HG03469 (cell line): ENCODE measurements around the gene ACAN.

ENCODE experiments used
- ATAC-seq: cut with Tn5 transposase; IDR thresholded peaks from one replicate; pipeline ENCODE4 v1.9.1; 2021; ENCODE audit warnings: mild to moderate bottlenecking, moderate library complexity, moderate number of reproducible peaks; ENCODE audit not compliant: unreplicated experiment

Gene ACAN

DNA sequence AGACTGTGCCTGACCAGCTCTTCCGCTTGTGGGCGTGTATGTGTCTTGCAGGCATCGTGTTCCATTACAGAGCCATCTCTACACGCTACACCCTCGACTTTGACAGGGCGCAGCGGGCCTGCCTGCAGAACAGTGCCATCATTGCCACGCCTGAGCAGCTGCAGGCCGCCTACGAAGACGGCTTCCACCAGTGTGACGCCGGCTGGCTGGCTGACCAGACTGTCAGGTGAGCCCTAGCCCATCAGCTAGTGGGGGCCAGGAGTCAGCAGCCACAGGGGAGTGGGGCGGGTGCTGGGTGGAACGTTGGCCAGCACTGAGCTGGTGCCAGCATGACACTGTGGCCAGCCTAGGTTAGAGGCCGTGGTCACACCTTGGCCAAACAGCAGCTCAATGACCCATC lies 36.7 kb downstream of the ACAN start:
- ATAC-seq = no peak

DNA sequence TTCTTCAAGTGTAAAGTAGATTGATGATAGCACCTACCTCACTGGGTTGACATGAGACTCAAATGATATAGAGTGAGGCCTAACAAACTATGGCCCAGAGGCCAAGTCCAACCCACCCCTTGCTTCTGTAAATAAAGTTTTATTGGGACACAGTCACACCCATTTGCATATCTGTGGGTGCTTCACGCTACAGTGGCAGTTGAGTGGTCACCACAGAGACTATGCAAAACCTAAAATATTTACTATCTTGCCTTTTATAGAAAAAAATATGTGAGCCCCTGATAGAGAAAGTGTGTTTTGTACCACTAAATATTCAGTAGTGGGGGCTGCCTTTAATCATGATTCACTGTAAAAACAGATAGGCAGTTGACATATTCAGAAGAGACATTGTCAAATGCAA lies 38.0 kb downstream of the ACAN start:
- no peak for ATAC-seq

DNA sequence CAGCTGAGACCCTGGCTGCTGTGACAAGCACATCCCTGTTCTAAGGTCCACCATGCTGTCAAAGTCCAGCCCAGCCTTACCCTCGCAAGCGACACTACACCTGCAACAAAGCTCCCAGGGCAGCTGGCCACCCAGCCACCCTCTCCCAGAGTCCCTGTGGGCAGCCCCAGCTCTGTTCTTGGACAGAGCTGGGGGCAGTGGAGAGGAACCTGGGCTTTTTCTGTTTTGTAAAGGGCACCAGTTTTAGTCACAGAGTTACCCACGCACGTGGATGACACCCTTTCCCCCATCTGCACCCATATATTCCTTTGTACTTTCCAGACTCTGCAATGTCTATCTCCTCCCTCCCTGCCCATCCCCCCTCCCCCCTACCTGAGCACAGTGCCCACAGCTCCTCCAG lies 38.9 kb downstream of the ACAN start:
- no peak for ATAC-seq

DNA sequence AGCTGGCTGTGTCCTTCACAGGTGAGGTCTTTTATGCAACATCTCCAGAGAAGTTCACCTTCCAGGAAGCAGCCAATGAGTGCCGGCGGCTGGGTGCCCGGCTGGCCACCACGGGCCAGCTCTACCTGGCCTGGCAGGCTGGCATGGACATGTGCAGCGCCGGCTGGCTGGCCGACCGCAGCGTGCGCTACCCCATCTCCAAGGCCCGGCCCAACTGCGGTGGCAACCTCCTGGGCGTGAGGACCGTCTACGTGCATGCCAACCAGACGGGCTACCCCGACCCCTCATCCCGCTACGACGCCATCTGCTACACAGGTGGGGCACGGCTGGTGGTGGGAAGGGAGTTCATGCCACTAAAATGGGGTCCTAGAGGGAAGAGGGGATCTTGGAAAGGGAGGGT lies 40.1 kb downstream of the ACAN start:
- no peak for ATAC-seq

DNA sequence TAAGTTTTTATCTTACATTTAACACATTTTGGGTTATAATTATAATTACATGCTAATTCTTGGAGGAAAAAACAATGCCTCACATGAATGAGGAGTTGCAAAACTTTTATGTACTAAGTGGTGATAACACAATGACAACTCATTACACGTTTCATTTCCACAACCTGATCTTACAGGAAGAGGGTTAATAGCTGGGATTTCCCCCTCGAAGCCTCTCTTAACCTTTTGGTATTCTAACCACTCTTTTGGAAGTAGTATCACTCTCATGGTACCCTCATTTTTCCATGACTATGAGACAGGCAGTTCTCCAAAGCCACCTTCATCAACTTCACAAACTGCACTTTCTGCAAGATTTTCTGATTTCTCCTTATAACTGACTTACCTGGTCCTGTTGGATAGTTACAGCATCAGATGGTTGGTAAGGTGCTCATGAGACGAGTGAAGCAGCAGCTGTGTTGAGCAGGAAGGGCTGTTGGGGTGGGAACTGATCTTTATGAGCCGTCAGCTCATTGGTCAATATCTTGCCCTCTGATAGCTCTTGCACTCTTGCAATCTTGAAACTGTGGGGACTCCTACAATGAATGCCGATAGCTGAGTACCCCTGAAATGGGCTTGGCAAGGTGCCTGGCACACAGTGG lies 41.6 kb downstream of the ACAN start:
- no peak for ATAC-seq

DNA sequence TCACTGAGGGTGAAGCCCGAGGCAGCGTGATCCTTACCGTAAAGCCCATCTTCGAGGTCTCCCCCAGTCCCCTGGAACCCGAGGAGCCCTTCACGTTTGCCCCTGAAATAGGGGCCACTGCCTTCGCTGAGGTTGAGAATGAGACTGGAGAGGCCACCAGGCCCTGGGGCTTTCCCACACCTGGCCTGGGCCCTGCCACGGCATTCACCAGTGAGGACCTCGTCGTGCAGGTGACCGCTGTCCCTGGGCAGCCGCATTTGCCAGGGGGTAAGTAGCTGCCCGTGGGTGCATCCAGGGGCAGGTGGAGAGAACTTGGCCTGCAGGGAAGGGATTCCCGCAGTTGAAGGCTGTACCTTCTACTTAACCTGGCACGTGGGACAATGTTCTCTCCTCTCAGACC lies 42.4 kb downstream of the ACAN start:
- ATAC-seq = no peak

DNA sequence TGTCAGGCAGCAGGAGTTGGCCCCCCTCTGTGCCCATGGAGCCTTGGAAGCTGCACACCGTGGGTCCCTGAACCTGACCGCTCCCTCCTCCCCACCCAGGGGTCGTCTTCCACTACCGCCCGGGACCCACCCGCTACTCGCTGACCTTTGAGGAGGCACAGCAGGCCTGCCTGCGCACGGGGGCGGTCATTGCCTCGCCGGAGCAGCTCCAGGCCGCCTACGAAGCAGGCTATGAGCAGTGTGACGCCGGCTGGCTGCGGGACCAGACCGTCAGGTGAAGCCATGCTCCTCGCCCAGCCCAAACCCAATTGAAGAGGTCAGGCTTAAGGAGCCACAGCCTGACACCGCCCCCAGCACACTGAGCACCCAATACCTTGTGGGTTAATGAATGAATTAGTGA lies 43.9 kb downstream of the ACAN start:
- no peak for ATAC-seq

DNA sequence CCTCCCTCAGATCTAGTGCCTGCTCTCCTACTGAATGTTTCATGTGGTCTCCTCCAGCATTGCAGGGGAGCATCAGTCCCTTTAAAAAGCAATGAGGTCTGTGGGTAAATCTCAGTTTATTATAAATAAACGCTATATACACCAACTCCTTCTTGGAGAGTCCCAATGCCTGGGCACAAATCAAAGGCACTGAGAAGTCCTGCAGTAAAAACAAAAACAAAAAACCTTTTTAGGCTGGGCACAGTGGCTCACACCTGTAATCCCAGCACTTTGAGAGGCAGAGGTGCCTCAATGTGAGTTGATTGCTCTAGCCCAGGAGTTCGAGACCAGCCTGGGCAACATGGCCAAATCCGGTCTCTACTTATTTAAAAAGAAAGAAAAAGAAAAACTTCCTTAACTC lies 45.0 kb downstream of the ACAN start:
- ATAC-seq = no peak

DNA sequence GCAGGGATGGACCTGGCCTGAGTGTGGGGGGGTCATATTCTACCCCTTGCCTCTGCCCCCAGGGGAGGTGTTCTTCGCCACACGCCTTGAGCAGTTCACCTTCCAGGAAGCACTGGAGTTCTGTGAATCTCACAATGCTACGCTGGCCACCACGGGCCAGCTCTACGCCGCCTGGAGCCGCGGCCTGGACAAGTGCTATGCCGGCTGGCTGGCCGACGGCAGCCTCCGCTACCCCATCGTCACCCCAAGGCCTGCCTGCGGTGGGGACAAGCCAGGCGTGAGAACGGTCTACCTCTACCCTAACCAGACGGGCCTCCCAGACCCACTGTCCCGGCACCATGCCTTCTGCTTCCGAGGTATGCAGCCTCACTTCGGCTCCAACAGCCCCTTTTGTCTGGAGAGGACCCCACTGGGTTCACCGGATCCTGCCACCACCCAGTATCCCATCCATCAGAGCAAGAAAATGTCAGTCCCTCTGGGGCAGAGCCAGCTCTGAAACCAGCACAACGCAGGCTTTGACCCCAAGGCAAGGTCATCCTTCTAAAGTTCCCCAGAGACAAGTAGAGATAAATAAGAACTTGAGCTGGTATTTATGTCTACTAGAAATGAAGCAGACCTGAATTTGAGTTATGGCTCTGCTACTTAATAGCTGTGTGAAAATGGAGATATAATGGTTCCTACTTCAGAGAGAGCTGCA lies 46.3 kb downstream of the ACAN start:
- no peak for ATAC-seq

DNA sequence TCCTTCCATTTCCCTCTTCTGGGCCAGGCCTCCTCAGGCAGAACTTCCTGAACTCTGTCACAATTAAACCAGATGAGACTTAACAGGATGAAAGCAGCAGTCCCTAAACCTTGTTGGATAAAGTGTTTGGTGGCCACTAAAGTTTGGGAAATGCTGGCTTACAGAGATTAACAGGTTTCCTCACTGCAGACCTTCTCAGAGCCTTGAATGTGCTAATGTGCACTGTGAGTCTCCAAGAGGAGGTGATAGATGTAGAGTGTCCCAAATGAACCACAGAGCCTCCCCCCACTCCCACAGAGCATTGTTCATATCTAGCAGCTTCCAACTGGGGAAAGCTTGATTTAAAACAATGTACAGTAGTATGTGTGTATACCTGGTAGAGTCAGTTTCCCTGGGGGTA lies 49.2 kb downstream of the ACAN start:
- ATAC-seq = no peak

DNA sequence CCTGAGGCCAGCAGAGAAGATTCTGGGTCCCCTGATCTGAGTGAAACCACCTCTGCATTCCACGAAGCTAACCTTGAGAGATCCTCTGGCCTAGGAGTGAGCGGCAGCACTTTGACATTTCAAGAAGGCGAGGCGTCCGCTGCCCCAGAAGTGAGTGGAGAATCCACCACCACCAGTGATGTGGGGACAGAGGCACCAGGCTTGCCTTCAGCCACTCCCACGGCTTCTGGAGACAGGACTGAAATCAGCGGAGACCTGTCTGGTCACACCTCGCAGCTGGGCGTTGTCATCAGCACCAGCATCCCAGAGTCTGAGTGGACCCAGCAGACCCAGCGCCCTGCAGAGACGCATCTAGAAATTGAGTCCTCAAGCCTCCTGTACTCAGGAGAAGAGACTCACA lies 55.7 kb downstream of the ACAN start:
- no peak for ATAC-seq

DNA sequence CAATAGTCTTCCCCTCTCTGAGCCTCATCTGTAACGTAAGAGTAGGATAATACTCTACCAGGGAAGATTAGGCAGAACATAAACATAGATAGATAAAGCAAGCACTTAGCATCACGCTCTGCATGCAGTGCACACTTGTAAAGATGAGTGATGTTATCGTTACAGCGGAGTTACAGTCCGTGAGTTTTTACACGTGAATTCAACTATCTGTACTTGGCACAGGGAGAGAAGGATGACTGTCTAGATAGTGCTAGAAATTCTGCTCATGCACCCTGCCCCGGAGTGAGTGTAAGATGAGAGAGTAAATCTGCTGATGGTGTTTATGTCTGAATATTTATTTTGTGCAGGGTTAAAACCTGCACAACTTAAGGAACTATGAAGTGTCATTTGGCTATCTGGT lies 56.3 kb downstream of the ACAN start:
- ATAC-seq = no peak

DNA sequence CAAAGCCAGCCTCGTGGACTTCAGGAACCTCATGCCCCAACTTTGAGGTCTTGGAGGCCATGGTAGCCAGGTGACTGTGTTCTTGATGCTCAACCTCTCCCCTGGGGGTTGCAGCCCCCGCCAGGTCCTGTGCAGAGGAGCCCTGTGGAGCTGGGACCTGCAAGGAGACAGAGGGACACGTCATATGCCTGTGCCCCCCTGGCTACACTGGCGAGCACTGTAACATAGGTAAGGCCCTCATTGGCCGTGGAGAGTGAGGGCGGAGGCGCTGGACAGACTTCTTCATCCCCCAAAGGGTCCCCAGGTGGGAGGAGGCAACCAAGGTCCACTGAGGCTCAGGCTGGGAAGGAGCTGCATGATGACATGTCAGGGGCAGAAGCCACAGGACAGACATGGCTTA lies 57.0 kb downstream of the ACAN start:
- no peak for ATAC-seq

DNA sequence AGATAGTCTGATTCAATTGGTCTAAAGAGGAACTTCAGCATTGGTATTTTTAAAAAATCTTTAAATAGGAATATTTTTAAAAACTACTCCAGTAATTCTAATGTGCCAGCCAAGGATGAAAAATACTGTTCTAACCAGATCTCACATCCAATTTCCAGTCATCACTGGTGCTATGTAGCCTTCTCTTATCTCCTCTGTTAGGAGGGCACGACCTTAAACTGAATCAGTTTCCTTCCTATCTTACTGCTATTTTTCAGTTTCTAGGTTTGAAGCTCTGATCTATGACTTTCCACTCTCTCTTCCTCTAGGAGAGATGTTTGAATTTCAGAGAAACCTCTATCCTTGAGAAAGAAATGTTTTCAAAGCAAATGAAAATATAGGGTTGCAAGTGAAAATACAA lies 60.2 kb downstream of the ACAN start:
- no peak for ATAC-seq

DNA sequence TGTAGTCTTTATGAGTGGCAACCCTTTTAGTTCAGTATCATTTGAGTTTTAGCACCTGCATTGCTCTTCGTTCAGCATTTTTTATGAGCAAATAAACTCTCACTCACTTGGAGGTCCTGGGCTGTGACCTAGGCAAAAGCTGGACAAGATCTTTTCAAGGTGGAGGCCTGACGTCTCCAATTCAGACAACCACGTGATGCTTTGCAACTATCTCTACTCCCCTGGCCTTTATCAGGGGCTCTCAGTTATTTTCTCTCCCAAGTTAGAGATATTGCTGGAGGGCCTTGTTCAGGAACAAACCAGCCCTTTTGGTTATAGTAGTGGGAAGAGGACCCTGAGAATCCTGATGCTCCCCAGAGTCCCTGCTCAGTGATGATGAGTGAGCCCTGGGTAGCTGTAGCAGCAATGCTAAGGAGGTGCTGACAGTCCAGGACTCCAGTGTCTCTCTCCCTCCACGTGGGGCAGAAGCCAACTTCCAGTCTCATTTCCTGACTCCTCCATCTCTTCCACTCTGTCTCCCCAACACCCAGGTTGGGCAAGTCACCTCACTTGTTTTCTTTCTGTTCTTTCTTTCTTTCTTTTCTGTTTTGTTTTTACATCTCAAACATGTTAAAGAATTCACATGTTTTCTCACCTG lies 61.7 kb downstream of the ACAN start:
- no peak for ATAC-seq

DNA sequence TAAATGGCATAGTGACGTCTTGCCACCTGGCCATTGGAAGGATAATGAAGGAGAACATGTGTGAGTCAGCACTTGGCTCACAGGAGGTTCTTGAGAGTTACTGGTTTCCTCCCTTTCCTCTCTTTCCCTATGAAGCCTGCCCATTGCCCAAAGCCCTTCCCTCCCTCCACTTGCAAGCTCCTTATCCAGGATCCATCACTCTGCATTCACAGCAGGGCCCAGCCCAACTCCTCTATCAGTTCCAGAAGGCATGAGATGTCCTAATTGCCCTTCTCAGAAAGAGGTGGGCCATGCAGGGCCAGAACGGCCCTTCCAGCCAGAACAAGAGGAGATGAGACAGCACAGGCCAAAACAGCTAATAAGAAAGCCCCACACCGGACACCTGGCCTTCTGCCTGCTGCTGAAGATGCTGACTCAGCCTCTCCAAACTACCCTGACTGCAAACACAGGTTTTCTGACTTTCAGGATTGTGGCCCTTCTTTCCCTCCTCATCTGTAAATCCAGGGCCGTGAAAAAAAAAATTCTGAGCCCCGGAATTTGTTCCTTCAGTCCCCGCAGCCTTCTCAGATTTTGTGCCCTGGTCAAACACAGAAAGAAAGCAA lies 62.4 kb downstream of the ACAN start:
- ATAC-seq = no peak

DNA sequence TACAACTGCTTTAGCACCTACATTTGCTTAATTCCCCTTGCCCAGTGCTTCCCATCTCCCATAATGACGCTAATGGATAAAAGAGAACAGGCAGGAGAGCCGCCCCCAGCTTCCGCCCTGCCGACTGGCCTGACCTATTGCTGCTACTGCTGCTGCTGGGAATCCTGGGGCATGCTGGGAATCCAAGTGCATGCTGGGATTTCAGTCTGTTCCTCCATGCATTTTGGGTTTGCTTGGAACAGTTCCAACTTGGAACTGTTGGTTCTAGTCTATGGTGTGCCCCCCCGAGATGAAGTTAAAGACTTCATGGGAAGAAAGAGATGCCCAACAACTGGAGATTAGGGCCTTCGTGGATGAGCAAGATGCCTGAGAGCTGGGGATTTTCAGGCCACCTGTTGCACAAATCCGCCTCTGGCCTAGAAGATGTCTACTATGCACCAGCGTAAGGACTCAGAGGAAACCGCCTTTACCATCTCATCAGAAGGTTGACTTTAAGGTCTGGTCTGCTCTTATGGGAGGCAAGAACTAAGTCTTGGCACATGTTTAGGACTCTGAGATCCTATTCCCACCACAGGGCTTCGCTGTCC lies 63.2 kb downstream of the ACAN start:
- no peak for ATAC-seq

DNA sequence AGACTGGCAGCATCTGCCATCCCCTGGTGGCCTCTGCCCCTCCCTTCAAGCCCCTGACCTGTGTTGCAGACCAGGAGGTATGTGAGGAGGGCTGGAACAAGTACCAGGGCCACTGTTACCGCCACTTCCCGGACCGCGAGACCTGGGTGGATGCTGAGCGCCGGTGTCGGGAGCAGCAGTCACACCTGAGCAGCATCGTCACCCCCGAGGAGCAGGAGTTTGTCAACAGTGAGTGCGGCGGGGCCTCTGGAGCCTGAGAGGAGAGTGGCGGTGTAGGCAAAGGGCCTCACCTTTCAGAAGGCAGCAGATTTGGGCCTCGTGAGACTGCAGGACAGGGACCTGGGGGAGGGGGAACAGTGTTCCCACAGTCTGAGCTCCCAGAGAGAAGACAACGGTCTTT lies 68.1 kb downstream of the ACAN start:
- no peak for ATAC-seq

DNA sequence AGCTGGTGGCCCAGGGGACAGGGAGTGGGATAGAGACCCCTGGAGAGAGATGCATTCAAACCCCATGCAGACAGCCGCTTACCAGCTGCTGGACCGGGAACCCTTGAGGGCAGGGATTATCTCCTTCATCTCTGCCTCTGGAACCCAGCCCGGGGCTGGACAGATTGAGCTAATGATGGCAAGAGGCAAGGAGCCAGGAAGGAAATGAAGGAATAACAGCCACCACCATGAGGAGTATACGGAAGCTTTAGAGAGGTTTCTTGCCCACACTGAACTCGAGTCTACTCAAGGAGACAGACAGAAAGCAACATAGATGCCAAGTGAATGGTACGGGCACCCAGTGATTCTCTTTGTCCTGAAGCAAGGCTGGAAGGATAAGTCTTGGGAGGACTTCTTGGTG lies 68.9 kb downstream of the ACAN start:
- no peak for ATAC-seq

DNA sequence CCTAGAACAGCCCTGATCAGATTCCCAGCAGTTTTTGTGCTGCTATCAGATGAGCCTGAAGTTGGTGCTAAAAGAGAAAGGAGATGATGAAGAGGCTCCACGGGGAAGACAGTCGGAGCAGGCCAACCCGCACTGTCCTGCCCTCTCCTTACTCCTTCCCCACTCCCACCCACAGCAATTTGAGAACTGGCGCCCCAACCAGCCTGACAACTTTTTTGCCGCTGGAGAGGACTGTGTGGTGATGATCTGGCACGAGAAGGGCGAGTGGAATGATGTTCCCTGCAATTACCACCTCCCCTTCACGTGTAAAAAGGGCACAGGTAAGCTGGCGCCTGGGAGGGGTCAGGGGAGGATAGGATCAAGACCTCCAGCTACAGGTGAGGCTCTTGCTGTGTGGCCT lies 69.5 kb downstream of the ACAN start:
- no peak for ATAC-seq

DNA sequence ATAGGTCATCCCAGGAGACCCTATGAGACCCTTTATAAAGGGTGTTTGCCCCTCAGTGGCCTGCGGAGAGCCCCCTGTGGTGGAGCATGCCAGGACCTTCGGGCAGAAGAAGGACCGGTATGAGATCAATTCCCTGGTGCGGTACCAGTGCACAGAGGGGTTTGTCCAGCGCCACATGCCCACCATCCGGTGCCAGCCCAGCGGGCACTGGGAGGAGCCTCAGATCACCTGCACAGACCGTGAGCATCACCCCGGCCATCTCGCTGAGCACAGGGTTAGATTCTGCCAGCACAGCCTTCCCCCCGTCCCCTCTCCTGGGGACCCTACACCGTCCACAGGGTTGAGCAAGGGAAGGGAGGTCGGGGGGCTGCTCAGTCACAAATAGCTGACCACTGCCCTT lies 70.5 kb downstream of the ACAN start:
- no peak for ATAC-seq

DNA sequence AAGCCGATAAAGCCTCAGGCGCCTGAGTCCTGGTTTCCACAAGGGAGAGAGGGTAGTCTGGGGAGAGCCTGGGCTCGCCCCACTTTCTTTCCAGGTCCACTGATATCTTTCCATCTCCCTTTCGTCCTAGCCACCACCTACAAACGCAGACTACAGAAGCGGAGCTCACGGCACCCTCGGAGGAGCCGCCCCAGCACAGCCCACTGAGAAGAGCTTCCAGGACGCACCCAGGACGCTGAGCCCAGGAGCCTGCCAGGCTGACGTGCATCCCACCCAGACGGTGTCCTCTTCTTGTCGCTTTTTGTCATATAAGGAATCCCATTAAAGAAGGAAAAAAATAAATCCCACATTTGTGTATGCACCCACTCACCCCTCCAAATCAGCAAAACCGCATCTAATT lies 71.0 kb downstream of the ACAN start:
- ATAC-seq = no peak
